Activated naive CD4-positive, alpha-beta T cell treated with anti-CD3 and anti-CD28 coated beads for 36 hours (primary cell): Measurements from ENCODE around the gene GALNT18. TPM values are rescaled to one million over a fixed set of nuclear protein-coding genes. Genes with fewer than 3 reads are reported as not detected.

Source experiments
- CTCF ChIA-PET: fragments of 350-600 bp; sonication (Branson Sonifier 250); formaldehyde crosslinking; loops from one replicate; lab custom pipeline; 2021; ENCODE audit warnings: antibody characterized with exemption; lab: Charles Lee
- DNase-seq: peaks from one replicate; pipeline ENCODE4 v3.0.0-alpha.2; 2020
- H3K27ac Mint-ChIP-seq: one replicate; pipeline ENCODE4 v1.8.0; 2021; ENCODE audit warnings: mild to moderate bottlenecking, mixed read lengths
- H3K27me3 Mint-ChIP-seq: one replicate; pipeline ENCODE4 v1.8.0; 2021; ENCODE audit warnings: low read depth, mixed read lengths
- H3K36me3 Mint-ChIP-seq: one replicate; pipeline ENCODE4 v1.8.0; 2021; ENCODE audit warnings: low read depth, mixed read lengths
- H3K4me1 Mint-ChIP-seq: one replicate; pipeline ENCODE4 v1.8.0; 2021; ENCODE audit warnings: low read depth, mixed read lengths
- H3K4me3 Mint-ChIP-seq: one replicate; pipeline ENCODE4 v1.8.0; 2021; ENCODE audit warnings: mild to moderate bottlenecking, moderate library complexity, mixed read lengths
- H3K9me3 Mint-ChIP-seq: one replicate; pipeline ENCODE4 v1.8.0; 2021; ENCODE audit warnings: mixed read lengths
- intact Hi-C: fragments of 100-400 bp; cut with micrococcal nuclease; formaldehyde crosslinking; loops from one replicate; pipeline ENCODE4 v1.15.1; 2023
- total RNA-seq, 2 experiments: library from RNA; stranded (reverse); gene quantifications; one replicate each; pipeline ENCODE4 v1.2.3, GENCODE V29; 2021

Gene GALNT18
- total RNA-seq, 2 experiments from 2014 or later = 4.3 to 4.7 TPM

GRCh38 chr11:11531131-11531908, 90.5 kb downstream of the GALNT18 start:
- H3K9me3 Mint-ChIP-seq = no peaks in the 10 kb centered on the region
- peaks cover 2% of the 10 kb centered on the region for H3K27me3 Mint-ChIP-seq
- H3K4me1 Mint-ChIP-seq = no peaks in the 10 kb centered on the region
- DNase-seq = no peak
- intact Hi-C loops = no loop called here
- H3K4me3 Mint-ChIP-seq = no peak overlapping the region
- no peak overlapping the region for H3K27ac Mint-ChIP-seq
- CTCF ChIA-PET = no interaction called here
- H3K36me3 Mint-ChIP-seq = no peaks in the 10 kb centered on the region

DNA sequence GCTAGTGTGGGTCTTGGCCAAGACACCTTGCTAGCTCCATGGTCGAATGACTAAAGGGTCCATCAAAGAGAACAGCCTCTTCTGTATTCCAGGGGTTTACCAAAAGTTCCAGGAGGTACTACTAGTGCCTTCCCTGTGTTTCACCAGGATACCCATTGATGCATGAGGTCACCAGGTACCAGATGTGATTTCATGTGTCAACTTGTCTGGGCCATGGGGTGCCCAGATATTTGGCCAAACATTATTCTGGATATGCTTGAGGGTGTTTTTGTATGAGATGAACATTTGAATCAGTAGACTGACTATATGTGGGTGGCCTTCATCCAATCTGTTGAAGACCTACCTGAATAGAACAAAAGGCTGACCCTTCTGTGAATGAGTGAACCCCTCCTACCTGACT, 92.8 kb downstream of the GALNT18 start:
- H3K27me3 Mint-ChIP-seq = no peaks in the 10 kb centered on the region
- no peaks in the 10 kb centered on the region for H3K36me3 Mint-ChIP-seq
- no peak overlapping the region for H3K4me3 Mint-ChIP-seq
- H3K27ac Mint-ChIP-seq = no peak overlapping the region
- intact Hi-C loops = no loop called here
- no peaks in the 10 kb centered on the region for H3K4me1 Mint-ChIP-seq
- DNase-seq = no peak
- CTCF ChIA-PET = interaction anchor here (1.1 kb wide), 1 partner anchor 501 kb away, joined by 3 read pairs; no protein-coding TSS in a partner anchor
- H3K9me3 Mint-ChIP-seq = no peaks in the 10 kb centered on the region

GRCh38 chr11:11525283-11525682, 96.5 kb downstream of the GALNT18 start:
- intact Hi-C loops = no loop called here
- Mint-ChIP-seq H3K4me1 (no peaks in the 10 kb centered on the region), H3K27ac (no peak overlapping the region), H3K36me3 (no peaks in the 10 kb centered on the region), H3K4me3 (no peak overlapping the region), H3K27me3 (no peaks in the 10 kb centered on the region), H3K9me3 (no peaks in the 10 kb centered on the region)
- no peak for DNase-seq
- CTCF ChIA-PET = no interaction called here

- CTCF ChIA-PET = no interaction called here
- DNase-seq = no peak
Observed at GRCh38 chr11:11524436-11525061, 97.3 kb downstream of the GALNT18 start.

DNA sequence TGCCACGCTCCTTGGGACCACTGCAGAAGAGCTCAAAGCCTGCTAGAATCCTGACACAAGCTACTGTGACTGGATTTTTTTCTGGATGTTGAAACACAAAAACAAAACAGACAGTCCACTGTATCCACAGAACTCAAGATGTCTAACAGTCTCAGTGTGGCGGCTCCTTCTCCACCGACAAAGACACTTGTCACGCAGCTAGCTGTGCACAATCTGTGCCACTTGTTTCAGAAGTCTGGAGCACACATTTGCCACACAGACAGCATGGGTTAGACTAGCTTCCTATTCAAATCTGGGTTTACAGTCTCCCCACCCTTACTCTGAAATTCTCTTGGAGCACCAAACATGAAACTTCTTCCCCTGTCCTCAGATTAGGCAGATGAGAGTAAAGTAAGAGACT, 99.2 kb downstream of the GALNT18 start:
- intact Hi-C loops = no loop called here
- CTCF ChIA-PET = no interaction called here
- H3K27ac Mint-ChIP-seq = no peak overlapping the region

More at GRCh38 chr11:11524436-11525061, 97.3 kb downstream of the GALNT18 start:
- no peaks in the 10 kb centered on the region for H3K36me3 Mint-ChIP-seq
- no peaks in the 10 kb centered on the region for H3K4me1 Mint-ChIP-seq
- no peaks in the 10 kb centered on the region for H3K27me3 Mint-ChIP-seq
- H3K4me3 Mint-ChIP-seq = no peak overlapping the region
- no peaks in the 10 kb centered on the region for H3K9me3 Mint-ChIP-seq
- H3K27ac Mint-ChIP-seq = no peak overlapping the region
- intact Hi-C loops = no loop called here

GRCh38 chr11:11521306-11522002, 100.4 kb downstream of the GALNT18 start:
- peak; percentile 24 for DNase-seq
- no peaks in the 10 kb centered on the region for H3K36me3 Mint-ChIP-seq
- H3K4me1 Mint-ChIP-seq = no peaks in the 10 kb centered on the region
- H3K27me3 Mint-ChIP-seq = no peaks in the 10 kb centered on the region
- H3K4me3 Mint-ChIP-seq = no peak overlapping the region
- CTCF ChIA-PET = no interaction called here
- intact Hi-C loops = no loop called here
- H3K9me3 Mint-ChIP-seq = no peaks in the 10 kb centered on the region
- H3K27ac Mint-ChIP-seq = no peak overlapping the region

More for the DNA sequence above, 99.2 kb downstream of the GALNT18 start:
- no peak for DNase-seq
- H3K27me3 Mint-ChIP-seq = no peaks in the 10 kb centered on the region
- H3K36me3 Mint-ChIP-seq = no peaks in the 10 kb centered on the region
- no peak overlapping the region for H3K4me3 Mint-ChIP-seq
- H3K4me1 Mint-ChIP-seq = no peaks in the 10 kb centered on the region
- no peaks in the 10 kb centered on the region for H3K9me3 Mint-ChIP-seq

DNA sequence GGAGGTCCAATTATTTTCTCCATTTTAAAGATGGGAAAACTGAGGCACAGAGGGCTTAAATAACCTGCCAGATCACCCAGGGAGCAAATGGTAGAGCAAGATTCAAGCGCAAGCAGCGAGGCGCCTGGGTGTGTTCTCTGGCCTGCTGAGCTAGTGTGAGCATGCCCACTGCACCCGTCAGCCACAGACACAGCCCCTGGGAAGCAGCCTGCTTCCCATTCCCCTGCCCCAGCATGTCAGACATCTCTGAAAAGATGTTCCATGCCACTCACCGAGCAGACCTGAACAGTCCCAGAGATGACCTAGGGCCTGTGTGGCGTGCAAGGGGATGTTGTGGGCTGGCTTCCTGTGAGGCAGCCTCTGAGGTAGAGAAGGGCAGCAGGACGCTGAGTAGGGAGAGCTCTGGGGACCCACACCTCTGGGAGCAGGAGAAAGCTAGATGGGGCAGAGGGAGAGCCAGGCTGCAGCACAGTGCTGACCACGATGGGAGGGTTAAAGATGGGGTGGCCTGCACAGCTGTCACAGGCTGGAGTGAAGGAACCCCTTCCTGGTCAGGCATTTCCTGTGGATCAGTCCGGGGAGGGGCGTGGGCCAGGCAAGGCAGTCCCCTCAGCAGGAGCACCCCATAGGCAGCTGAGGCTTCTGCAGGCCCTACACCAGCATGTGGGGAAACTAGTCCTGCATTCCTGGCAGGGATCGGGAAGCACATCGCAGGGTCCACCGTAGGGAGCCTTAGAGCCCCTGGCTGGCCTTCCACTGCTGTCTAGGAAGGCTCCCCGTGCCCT, 101.4 kb downstream of the GALNT18 start:
- no peaks in the 10 kb centered on the region for H3K4me1 Mint-ChIP-seq
- no peaks in the 10 kb centered on the region for H3K9me3 Mint-ChIP-seq
- no peaks in the 10 kb centered on the region for H3K36me3 Mint-ChIP-seq
- H3K27me3 Mint-ChIP-seq = no peaks in the 10 kb centered on the region
- H3K4me3 Mint-ChIP-seq = no peak overlapping the region
- no peak for DNase-seq
- CTCF ChIA-PET = no interaction called here
- intact Hi-C loops = no loop called here
- H3K27ac Mint-ChIP-seq = no peak overlapping the region

DNA sequence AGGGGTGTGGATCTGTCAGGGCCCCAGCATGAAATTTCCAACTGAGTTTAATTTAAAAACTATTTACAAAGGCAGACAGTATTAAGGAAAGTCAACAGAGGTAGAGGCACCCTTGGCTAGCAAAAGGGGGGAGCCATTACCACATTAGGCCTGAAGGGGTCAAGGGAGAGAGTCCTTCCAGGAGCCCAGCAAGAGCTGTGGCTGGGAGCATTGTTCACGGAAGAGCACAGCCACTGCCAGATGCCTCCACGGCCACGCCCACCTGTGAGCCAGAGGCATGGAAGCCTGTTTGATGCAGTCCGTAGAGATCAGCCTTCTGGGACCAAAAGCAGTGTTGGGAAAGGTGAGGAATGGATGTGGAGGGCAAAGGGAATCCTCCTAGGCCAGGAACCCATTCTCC, 102.6 kb downstream of the GALNT18 start:
- CTCF ChIA-PET = no interaction called here
- Mint-ChIP-seq H3K27ac (no peak overlapping the region), H3K36me3 (no peaks in the 10 kb centered on the region), H3K27me3 (no peaks in the 10 kb centered on the region), H3K4me1 (no peaks in the 10 kb centered on the region), H3K4me3 (no peak overlapping the region), H3K9me3 (no peaks in the 10 kb centered on the region)
- intact Hi-C loops = no loop called here
- DNase-seq = no peak

- intact Hi-C loops = no loop called here
- CTCF ChIA-PET = interaction anchor here (0.6 to 0.7 kb wide), 2 partner anchors 312 to 515 kb away, joined by 3 to 4 read pairs; no protein-coding TSS in a partner anchor
- no peaks in the 10 kb centered on the region for H3K4me1 Mint-ChIP-seq
- H3K27ac Mint-ChIP-seq = no peak overlapping the region
- no peaks in the 10 kb centered on the region for H3K9me3 Mint-ChIP-seq
- no peaks in the 10 kb centered on the region for H3K36me3 Mint-ChIP-seq
- no peak overlapping the region for H3K4me3 Mint-ChIP-seq
- no peaks in the 10 kb centered on the region for H3K27me3 Mint-ChIP-seq
- no peak for DNase-seq
Observed at GRCh38 chr11:11514246-11514645, 107.6 kb downstream of the GALNT18 start.

DNA sequence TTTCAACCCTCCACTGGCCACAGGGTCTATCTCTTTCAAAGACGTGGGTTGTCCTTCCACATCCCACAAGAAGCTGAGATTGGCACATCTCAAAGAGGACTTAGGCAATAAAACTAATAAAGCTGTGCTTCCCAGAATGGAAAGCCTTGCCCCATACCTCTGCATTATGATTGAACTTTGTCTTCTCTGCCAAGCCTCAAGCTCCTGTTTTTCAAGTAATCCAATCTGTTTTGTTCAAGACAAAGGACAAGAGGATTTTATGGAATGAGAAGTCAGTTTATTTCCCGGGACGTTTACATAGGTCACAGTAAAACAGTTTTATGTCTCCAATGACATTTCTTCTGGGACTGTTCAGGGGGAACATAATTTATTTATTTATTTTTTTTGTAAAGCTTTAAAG, 108.4 kb downstream of the GALNT18 start:
- Mint-ChIP-seq H3K4me1 (no peaks in the 10 kb centered on the region), H3K27me3 (no peaks in the 10 kb centered on the region), H3K27ac (no peak overlapping the region), H3K36me3 (no peaks in the 10 kb centered on the region), H3K4me3 (no peak overlapping the region), H3K9me3 (no peaks in the 10 kb centered on the region)
- CTCF ChIA-PET = interaction anchor here (0.6 to 0.7 kb wide), 2 partner anchors 312 to 514 kb away, joined by 3 to 4 read pairs; no protein-coding TSS in a partner anchor
- no peak for DNase-seq
- intact Hi-C loops = no loop called here

GRCh38 chr11:11512929-11513328, 108.9 kb downstream of the GALNT18 start:
- DNase-seq = no peak
- no peaks in the 10 kb centered on the region for H3K27me3 Mint-ChIP-seq
- H3K4me3 Mint-ChIP-seq = no peak overlapping the region
- H3K9me3 Mint-ChIP-seq = no peaks in the 10 kb centered on the region
- intact Hi-C loops = no loop called here
- CTCF ChIA-PET = no interaction called here
- no peaks in the 10 kb centered on the region for H3K4me1 Mint-ChIP-seq
- H3K36me3 Mint-ChIP-seq = no peaks in the 10 kb centered on the region
- no peak overlapping the region for H3K27ac Mint-ChIP-seq

- Mint-ChIP-seq H3K4me1 (no peaks in the 10 kb centered on the region), H3K4me3 (no peak overlapping the region), H3K9me3 (no peaks in the 10 kb centered on the region), H3K36me3 (no peaks in the 10 kb centered on the region), H3K27me3 (no peaks in the 10 kb centered on the region), H3K27ac (no peak overlapping the region)
- intact Hi-C loops = no loop called here
- DNase-seq = no peak
- CTCF ChIA-PET = no interaction called here
Observed at GRCh38 chr11:11512502-11512901, 109.3 kb downstream of the GALNT18 start.
